PC-9 (cell line): ENCODE data around the gene HMX3.

ENCODE experiments used
- EZH2 ChIP-seq: fragments of 200-600 bp; sonication (generic); IDR thresholded peaks from 2 replicates; pipeline ENCODE4 v1.8.0; 2017; ENCODE audit warnings: antibody characterized with exemption, low read depth
- TF ChIP-seq, protein P1 (sequence below): fragments of 200-600 bp; sonication (generic); conservative IDR thresholded peaks from 2 replicates; pipeline ENCODE4 v1.6.1; 2017; ENCODE audit warnings: mixed run types, antibody characterized with exemption, mild to moderate bottlenecking, moderate library complexity

GRCh38 chr10:123140164-123140982 lies 4.6 kb downstream of the HMX3 start:
- TF ChIP-seq, protein P1, sequence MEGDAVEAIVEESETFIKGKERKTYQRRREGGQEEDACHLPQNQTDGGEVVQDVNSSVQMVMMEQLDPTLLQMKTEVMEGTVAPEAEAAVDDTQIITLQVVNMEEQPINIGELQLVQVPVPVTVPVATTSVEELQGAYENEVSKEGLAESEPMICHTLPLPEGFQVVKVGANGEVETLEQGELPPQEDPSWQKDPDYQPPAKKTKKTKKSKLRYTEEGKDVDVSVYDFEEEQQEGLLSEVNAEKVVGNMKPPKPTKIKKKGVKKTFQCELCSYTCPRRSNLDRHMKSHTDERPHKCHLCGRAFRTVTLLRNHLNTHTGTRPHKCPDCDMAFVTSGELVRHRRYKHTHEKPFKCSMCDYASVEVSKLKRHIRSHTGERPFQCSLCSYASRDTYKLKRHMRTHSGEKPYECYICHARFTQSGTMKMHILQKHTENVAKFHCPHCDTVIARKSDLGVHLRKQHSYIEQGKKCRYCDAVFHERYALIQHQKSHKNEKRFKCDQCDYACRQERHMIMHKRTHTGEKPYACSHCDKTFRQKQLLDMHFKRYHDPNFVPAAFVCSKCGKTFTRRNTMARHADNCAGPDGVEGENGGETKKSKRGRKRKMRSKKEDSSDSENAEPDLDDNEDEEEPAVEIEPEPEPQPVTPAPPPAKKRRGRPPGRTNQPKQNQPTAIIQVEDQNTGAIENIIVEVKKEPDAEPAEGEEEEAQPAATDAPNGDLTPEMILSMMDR, result no peak
- no peak for TF ChIP-seq EZH2
